ENCODE measurements around the gene IER3. TPM values are rescaled to one million over a fixed set of nuclear protein-coding genes. Genes with fewer than 3 reads are reported as not detected.

IER3 gene
- total and polyA plus RNA-seq, 2 of the 13 experiments (the other 11 are each of a cell fraction or from before 2014, with no cell fraction given), result 51.1 to 131 TPM

DNA sequence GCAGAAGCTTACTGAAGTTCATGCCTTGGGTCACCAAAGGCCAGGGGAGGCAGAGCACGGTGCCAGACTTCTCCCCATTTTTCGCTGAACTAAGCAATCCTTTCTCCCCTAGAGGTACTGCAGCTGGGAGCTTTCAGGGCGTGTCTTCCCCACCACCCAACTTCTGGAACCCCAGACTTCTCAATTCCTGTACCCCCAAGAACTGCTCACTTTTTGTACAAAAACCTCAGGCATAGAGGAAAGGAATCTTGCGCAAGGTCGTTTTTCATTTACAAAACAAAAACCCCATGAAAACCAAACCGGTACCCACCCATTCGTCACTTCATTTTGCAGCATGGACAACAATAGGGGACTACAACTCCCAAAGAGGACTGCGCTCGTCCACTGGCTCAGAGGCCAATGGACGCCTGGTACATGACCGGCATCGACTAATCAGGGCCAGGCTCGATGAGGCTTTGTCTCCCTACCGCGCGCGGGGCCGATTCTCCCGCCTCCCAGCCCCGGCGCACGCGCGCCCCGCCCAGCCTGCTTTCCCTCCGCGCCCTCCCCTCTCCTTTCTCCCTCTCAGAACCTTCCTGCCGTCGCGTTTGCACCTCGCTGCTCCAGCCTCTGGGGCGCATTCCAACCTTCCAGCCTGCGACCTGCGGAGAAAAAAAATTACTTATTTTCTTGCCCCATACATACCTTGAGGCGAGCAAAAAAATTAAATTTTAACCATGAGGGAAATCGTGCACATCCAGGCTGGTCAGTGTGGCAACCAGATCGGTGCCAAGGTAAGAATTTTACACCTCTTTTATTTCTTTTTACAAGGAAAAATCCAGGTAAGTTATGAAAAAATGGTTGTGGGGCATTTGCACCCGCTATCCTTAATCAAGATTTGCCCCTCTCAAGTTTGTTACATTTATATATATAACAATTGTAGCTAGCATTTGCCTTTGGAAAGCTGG, 24.3 kb downstream of the IER3 start, which contains the start of gene TUBB (continued):
- TF ChIP-seq, protein P1, sequence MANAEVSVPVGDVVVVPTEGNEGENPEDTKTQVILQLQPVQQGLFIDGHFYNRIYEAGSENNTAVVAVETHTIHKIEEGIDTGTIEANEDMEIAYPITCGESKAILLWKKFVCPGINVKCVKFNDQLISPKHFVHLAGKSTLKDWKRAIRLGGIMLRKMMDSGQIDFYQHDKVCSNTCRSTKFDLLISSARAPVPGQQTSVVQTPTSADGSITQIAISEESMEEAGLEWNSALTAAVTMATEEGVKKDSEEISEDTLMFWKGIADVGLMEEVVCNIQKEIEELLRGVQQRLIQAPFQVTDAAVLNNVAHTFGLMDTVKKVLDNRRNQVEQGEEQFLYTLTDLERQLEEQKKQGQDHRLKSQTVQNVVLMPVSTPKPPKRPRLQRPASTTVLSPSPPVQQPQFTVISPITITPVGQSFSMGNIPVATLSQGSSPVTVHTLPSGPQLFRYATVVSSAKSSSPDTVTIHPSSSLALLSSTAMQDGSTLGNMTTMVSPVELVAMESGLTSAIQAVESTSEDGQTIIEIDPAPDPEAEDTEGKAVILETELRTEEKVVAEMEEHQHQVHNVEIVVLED (CRISPR knock-in tag; IDR thresholded peaks at IDR 0.05; ENCODE audit: borderline replicate concordance), result peak; percentile 78; the same call in 1 of the 2 replicates
- no peak for TF ChIP-seq DNMT3B (CRISPR knock-in tag; conservative IDR thresholded peaks at IDR 0.05)
- no peak for TF ChIP-seq KDM5B (CRISPR knock-in tag; IDR thresholded peaks at IDR 0.05; ENCODE audit: borderline replicate concordance)
- no peak for TF ChIP-seq ZNF552 (CRISPR knock-in tag; IDR thresholded peaks at IDR 0.05; ENCODE audit: borderline replicate concordance)
- TF ChIP-seq ZNF451 (CRISPR knock-in tag; IDR thresholded peaks at IDR 0.05), result no peak
- TF ChIP-seq ETV5 (CRISPR knock-in tag; IDR thresholded peaks at IDR 0.05; ENCODE audit: borderline replicate concordance), result peak; percentile 32; the same call in 1 of the 2 replicates
- TF ChIP-seq MYNN (CRISPR knock-in tag; IDR thresholded peaks at IDR 0.05; ENCODE audit: low read depth), result no peak
- TF ChIP-seq PHB2 (IDR thresholded peaks at IDR 0.05; ENCODE audit: partially characterized antibody), result no peak
- no peak for TF ChIP-seq KDM6A (CRISPR knock-in tag; IDR thresholded peaks at IDR 0.05; ENCODE audit: low read depth)
- TF ChIP-seq, protein P2, sequence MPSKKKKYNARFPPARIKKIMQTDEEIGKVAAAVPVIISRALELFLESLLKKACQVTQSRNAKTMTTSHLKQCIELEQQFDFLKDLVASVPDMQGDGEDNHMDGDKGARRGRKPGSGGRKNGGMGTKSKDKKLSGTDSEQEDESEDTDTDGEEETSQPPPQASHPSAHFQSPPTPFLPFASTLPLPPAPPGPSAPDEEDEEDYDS (CRISPR knock-in tag; IDR thresholded peaks at IDR 0.05), result peak; percentile 92
- no peak for TF ChIP-seq ZNF230 (CRISPR knock-in tag; IDR thresholded peaks at IDR 0.05)
- TF ChIP-seq TOE1 (CRISPR knock-in tag; IDR thresholded peaks at IDR 0.05), result no peak
- peak; percentile 6; the same call in 1 of the 2 replicates for TF ChIP-seq NR2F2 (IDR thresholded peaks at IDR 0.05; ENCODE audit: borderline replicate concordance, low read depth)
- no peak for TF ChIP-seq TCF7 (IDR thresholded peaks at IDR 0.05; ENCODE audit: low read depth)
- TF ChIP-seq IKZF4 (CRISPR knock-in tag; IDR thresholded peaks at IDR 0.05; ENCODE audit: borderline replicate concordance, low read depth, not compliant biosample characterization), result no peak
- no peak for TF ChIP-seq NFATC3 (CRISPR knock-in tag; IDR thresholded peaks at IDR 0.05)
- no peak for TF ChIP-seq HNF4A (CRISPR knock-in tag; IDR thresholded peaks at IDR 0.05)
- no peak for TF ChIP-seq KLF11 (CRISPR knock-in tag; IDR thresholded peaks at IDR 0.05)
- peak; percentile 39 for TF ChIP-seq U2AF1 (optimal IDR thresholded peaks at IDR 0.05; ENCODE audit: low read depth, low read length)
- no peak for TF ChIP-seq ZNF329 (CRISPR knock-in tag; IDR thresholded peaks at IDR 0.05; ENCODE audit: low read depth)
- TF ChIP-seq ZNF709 (CRISPR knock-in tag; IDR thresholded peaks at IDR 0.05), result peak; percentile 57; the same call in 1 of the 2 replicates
- no peak; the same call in 1 of the 2 replicates for TF ChIP-seq ERF (CRISPR knock-in tag; IDR thresholded peaks at IDR 0.05)
- no peak for TF ChIP-seq RNF2 (conservative IDR thresholded peaks at IDR 0.05; ENCODE audit: low read depth)
- TF ChIP-seq POGZ (CRISPR knock-in tag; IDR thresholded peaks at IDR 0.05), result no peak
- 0 out of 2 replicates have a peak, but pooled peaks have one; percentile 2 for TF ChIP-seq SMC3 (IDR thresholded peaks at IDR 0.05; ENCODE audit: low read length)
- TF ChIP-seq SIX1 (CRISPR knock-in tag; IDR thresholded peaks at IDR 0.05; ENCODE audit: borderline replicate concordance), result no peak; the same call in 1 of the 2 replicates
- peak; percentile 53; the same call in 1 of the 2 replicates for TF ChIP-seq SOX13 (IDR thresholded peaks at IDR 0.05)
- TF ChIP-seq SOX13 (CRISPR knock-in tag; conservative IDR thresholded peaks at IDR 0.05 in 1 of 2, IDR thresholded peaks at IDR 0.05 in 1 of 2), result peak in 1 of 2 experiments; percentile 81; a peak in 2 of 4 replicates
- TF ChIP-seq ZBTB42 (CRISPR knock-in tag; IDR thresholded peaks at IDR 0.05), result no peak
- TF ChIP-seq, protein P3, sequence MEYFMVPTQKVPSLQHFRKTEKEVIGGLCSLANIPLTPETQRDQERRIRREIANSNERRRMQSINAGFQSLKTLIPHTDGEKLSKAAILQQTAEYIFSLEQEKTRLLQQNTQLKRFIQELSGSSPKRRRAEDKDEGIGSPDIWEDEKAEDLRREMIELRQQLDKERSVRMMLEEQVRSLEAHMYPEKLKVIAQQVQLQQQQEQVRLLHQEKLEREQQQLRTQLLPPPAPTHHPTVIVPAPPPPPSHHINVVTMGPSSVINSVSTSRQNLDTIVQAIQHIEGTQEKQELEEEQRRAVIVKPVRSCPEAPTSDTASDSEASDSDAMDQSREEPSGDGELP (IDR thresholded peaks at IDR 0.05; ENCODE audit: borderline replicate concordance, low read depth), result peak; percentile 78
